HFFc6 (cell line): Measurements from ENCODE around the gene ERBIN. TPM values are rescaled to one million over a fixed set of nuclear protein-coding genes. Genes with fewer than 3 reads are reported as not detected.

ENCODE experiments used
- DNase-seq: peaks from one replicate; pipeline ENCODE4 v3.0.0-alpha.2; 2018
- H3K27ac Mint-ChIP-seq: 2 replicates; pipeline ENCODE4 v1.8.0; 2020; ENCODE audit warnings: mild to moderate bottlenecking, mixed read lengths
- H3K27me3 Mint-ChIP-seq: 2 replicates; pipeline ENCODE4 v1.8.0; 2021; ENCODE audit warnings: mild to moderate bottlenecking, moderate library complexity, mixed read lengths; ENCODE audit not compliant: insufficient read depth
- H3K36me3 Mint-ChIP-seq: 2 replicates; pipeline ENCODE4 v1.8.0; 2021; ENCODE audit warnings: low read depth, mixed read lengths
- H3K4me1 Mint-ChIP-seq: 2 replicates; pipeline ENCODE4 v1.8.0; 2020; ENCODE audit warnings: low read depth, mixed read lengths
- H3K4me3 Mint-ChIP-seq: 2 replicates; pipeline ENCODE4 v1.8.0; 2020; ENCODE audit warnings: mild to moderate bottlenecking, moderate library complexity, mixed read lengths
- H3K9me3 Mint-ChIP-seq: 2 replicates; pipeline ENCODE4 v1.8.0; 2020; ENCODE audit warnings: mild to moderate bottlenecking, mixed read lengths
- CTCF ChIP-seq: fragments of 200-600 bp; sonication (generic); IDR thresholded peaks from 2 replicates; pipeline ENCODE4 v1.5.0; 2021; ENCODE audit warnings: antibody characterized with exemption, mild to moderate bottlenecking
- total RNA-seq, 6 experiments: library from RNA; stranded (reverse); fragmentation: NEBNext Ultra II Directional; extraction: Animal tissue kit (Norgen Biotek cat#: 25700); gene quantifications; 2 replicates in 1 of 6; 3 replicates in 5 of 6; pipeline ENCODE4 v1.2.3, GENCODE V29; 2021

ERBIN gene
- total RNA-seq, 6 experiments from 2014 or later, result 97.5 to 127 (median 114) TPM

- no peak for TF ChIP-seq CTCF
- Mint-ChIP-seq H3K4me1 (no peaks in the 10 kb centered on the region), H3K9me3 (peaks cover 43% of the 10 kb centered on the region), H3K27me3 (peaks cover 9% of the 10 kb centered on the region), H3K36me3 (peaks cover 77% of the 10 kb centered on the region), H3K27ac (no peak overlapping the region), H3K4me3 (no peak overlapping the region)
- DNase-seq, result no peak
Measured at GRCh38 chr5:66089384-66089783, 163.0 kb downstream of the ERBIN start.

DNA sequence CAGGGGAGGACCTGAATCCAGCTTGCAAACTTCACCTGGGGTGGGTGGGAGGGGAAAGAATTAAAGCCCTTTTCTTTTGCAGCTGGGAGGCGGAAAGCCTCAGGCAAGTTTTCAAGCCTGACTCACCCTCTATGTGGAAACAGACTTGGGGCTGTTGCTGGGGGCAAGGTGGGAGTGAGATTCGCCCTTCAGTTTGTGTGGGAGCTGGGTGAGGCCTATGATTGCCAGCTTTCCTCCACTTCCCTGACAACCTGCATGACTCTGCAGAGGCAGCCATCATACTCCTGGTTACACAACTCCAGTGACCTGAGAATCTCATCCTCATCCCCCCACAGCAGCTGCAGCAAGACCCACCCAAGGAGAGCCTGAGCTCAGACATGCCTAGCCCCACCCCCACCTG lies 174.5 kb downstream of the ERBIN start:
- DNase-seq, result no peak
- H3K4me3 Mint-ChIP-seq, result no peak overlapping the region
- peaks cover 84% of the 10 kb centered on the region for H3K9me3 Mint-ChIP-seq
- no peak for TF ChIP-seq CTCF
- H3K4me1 Mint-ChIP-seq, result no peaks in the 10 kb centered on the region
- H3K27ac Mint-ChIP-seq, result peak overlapping the region; percentile 9; the same call in 1 of the 2 replicates
- H3K36me3 Mint-ChIP-seq, result peaks cover 85% of the 10 kb centered on the region
- peaks cover 48% of the 10 kb centered on the region for H3K27me3 Mint-ChIP-seq

DNA sequence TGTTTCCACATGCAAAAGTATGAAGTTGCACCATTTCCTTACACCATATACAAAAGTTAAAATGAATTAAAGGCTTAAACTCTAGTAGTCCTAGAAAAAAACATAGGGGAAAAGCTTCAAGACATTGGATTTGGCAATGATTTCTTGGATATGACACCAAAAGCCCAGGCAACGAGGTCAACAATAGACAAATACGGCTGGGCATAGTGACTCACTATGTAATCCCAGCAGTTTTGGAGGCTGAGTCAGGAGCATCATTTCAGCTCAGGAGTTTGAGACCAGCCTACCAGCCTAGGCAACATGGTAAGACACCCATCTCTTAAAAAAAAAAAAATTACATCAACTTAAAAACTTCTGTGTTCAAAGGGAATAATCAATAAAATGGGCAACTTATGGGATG lies 186.8 kb downstream of the ERBIN start:
- H3K27ac Mint-ChIP-seq, result peak overlapping the region; percentile 72
- TF ChIP-seq CTCF, result no peak
- DNase-seq, result peak; percentile 80
- H3K9me3 Mint-ChIP-seq, result peaks cover 49% of the 10 kb centered on the region
- no peak overlapping the region for H3K4me3 Mint-ChIP-seq
- peaks cover 29% of the 10 kb centered on the region for H3K36me3 Mint-ChIP-seq
- H3K27me3 Mint-ChIP-seq, result peaks cover 3% of the 10 kb centered on the region; the same call in 1 of the 2 replicates
- peaks cover 10% of the 10 kb centered on the region for H3K4me1 Mint-ChIP-seq

DNA sequence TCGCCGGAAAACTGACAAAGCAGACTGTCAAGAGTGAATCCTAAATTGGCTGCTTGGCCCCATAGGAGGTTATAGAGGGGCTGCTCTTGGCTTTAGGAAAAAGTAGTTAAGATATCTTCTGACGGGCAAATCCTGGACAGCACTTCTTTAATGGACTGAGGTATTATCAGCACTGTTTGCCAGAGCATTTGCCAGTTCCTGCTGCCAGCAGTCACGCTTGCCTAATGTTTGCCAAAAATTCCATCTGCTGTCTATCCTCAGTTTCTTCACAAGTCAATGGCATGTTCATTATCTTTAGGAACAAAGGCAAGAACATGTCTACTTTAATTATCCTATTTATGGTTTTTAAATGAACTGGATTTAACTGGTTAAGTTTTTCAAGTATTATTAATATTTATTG lies 191.9 kb downstream of the ERBIN start:
- Mint-ChIP-seq H3K27ac (no peak overlapping the region), H3K4me3 (no peak overlapping the region), H3K9me3 (peaks cover 7% of the 10 kb centered on the region), H3K27me3 (peaks cover 4% of the 10 kb centered on the region), H3K36me3 (peaks cover 7% of the 10 kb centered on the region), H3K4me1 (peaks cover 10% of the 10 kb centered on the region)
- DNase-seq, result no peak
- TF ChIP-seq CTCF, result no peak

DNA sequence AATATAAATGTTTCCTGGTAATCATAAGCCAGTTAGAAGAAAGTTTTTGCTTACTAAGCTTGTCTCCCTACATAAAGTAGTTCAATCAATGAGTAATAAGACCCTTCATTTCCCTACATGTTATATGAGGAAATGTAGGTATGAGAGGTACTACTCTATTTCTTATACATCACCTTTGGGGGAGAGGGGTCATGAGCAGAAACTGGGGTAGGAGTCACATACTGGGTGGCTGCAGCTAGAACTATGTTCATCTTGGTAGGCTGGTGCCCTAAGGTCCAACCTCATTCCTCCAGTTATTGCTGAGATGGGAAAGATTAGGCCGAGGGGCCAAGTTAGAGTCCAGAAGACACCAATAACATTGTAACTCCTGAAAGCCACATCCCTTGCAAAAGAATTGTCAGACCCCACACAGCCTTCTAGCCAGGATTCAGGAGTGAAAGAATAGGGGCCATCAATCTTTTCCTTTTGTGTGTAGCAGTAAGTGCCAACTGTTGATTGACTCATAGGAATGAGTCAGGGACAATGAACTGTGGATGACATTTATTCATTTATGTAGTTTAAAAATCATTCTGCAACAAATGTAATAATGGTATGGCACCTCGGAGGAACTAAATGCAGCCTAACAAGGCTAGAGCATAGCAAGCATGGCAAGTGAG lies 196.1 kb downstream of the ERBIN start:
- no peak for DNase-seq
- Mint-ChIP-seq H3K9me3 (peaks cover 4% of the 10 kb centered on the region), H3K4me3 (no peak overlapping the region), H3K27me3 (peaks cover 1% of the 10 kb centered on the region; the same call in 1 of the 2 replicates), H3K36me3 (peaks cover 7% of the 10 kb centered on the region), H3K27ac (no peak overlapping the region), H3K4me1 (peaks cover 10% of the 10 kb centered on the region)
- TF ChIP-seq CTCF, result no peak
